Glutamatergic neuron (in vitro differentiated cells): ENCODE results near the gene GPR132. TPM values are rescaled to one million over a fixed set of nuclear protein-coding genes. Genes with fewer than 3 reads are reported as not detected.
A peak's percentile ranks its signal among the peaks of the same experiment; 100 is the strongest.
"Not testable (repeated sequence)": the region's sequence is repeated elsewhere in the genome, so short reads cannot be mapped to it uniquely, and the experiment has no call there.

Experiments used
- DNase-seq: peaks from one replicate; pipeline ENCODE4 v3.0.0; 2022
- H3K27ac Mint-ChIP-seq: one replicate; pipeline ENCODE4 v1.8.0; 2020; ENCODE audit warnings: mild to moderate bottlenecking, mixed read lengths, inconsistent platforms; ENCODE audit not compliant: unreplicated experiment
- H3K27me3 Mint-ChIP-seq: one replicate; pipeline ENCODE4 v1.8.0; 2020; ENCODE audit warnings: mild to moderate bottlenecking, moderate library complexity, mixed read lengths, inconsistent platforms; ENCODE audit not compliant: unreplicated experiment
- H3K36me3 Mint-ChIP-seq: one replicate; pipeline ENCODE4 v1.8.0; 2020; ENCODE audit warnings: mild to moderate bottlenecking, mixed read lengths, inconsistent platforms; ENCODE audit not compliant: unreplicated experiment
- H3K4me1 Mint-ChIP-seq: one replicate; pipeline ENCODE4 v1.8.0; 2020; ENCODE audit warnings: mild to moderate bottlenecking, low read depth, mixed read lengths, inconsistent platforms; ENCODE audit not compliant: unreplicated experiment
- H3K4me3 Mint-ChIP-seq: one replicate; pipeline ENCODE4 v1.8.0; 2020; ENCODE audit warnings: mild to moderate bottlenecking, mixed read lengths, inconsistent platforms; ENCODE audit not compliant: unreplicated experiment
- H3K9me3 Mint-ChIP-seq: one replicate; pipeline ENCODE4 v1.8.0; 2020; ENCODE audit warnings: mild to moderate bottlenecking, moderate library complexity, mixed read lengths, inconsistent platforms; ENCODE audit not compliant: unreplicated experiment
- CTCF ChIP-seq: fragments of 200-600 bp; sonication (generic); IDR thresholded peaks from one replicate; pipeline ENCODE4 v1.5.0; 2021; ENCODE audit not compliant: partially characterized antibody, unreplicated experiment
- long read RNA-seq: library from polyadenylated mRNA; unstranded; transcript quantifications from one replicate; pipeline ENCODE4 v2.0.0, GENCODE V29; 2020; ENCODE audit not compliant: unreplicated experiment
- total RNA-seq: library from RNA; stranded (reverse); fragmentation: NEBNext Ultra II Directional; extraction: Animal tissue kit (Norgen Biotek cat#: 25700); gene quantifications from one replicate; pipeline ENCODE4 v1.2.1, GENCODE V29; 2021; ENCODE audit not compliant: unreplicated experiment

Gene GPR132
- total RNA-seq, result not detected
- long read RNA-seq, result 0 reads

DNA sequence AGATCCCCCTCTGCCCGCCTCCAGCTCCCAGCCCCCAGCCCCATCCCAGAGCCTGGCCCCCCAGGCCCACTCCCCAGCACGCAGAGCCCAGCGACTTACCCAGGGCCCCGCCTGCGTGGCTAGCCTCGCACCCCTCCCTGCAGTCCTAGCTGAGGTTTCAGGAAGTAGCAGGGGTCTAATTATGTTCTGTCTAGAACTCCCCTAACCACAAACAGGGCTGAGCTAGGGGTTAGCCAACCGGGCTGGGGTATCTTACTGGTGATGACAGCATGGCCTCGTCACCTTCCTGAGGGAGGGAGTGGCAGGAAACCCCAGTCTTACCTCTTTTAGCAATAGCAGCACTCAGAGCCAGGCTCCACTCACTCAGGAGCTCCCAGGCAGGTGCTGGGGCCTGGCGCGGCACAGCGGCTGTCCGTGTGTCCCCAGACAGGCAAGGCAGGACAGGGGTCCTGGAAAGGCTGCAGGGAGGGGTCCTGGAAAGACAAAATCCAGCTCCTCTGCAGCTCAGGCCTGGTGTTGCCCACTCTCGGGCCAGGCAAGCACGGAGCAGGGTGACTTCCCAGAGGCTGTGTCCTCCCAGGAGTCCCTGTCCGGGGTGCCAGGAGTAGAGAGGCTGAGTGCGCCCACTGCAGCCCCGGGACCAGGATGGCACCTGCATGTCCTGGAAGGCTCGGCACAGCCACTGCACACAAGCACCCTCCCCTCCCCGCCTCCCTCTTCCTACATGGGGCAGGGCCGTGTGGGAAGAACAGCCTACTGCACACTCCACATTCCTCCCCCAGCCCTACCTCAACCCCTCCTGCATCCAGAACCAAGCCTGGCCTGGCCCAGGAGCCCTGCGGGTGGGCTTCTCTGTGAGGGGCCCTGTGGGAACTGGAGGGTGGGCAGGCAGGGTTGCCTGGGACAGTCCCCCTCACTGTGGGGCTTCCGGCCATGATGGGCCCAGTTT lies at the start of gene GPR132:
Gene GPR132, minus strand, starts transcription at position 151 of the 949 bp plus-strand sequence. CDS start 10,010 bp downstream, outside the sequence.
- peak within 1 kb of the TSS; percentile 43 for H3K27ac Mint-ChIP-seq
- no peak for TF ChIP-seq CTCF
- H3K9me3 Mint-ChIP-seq, result peaks cover 9% of the 10 kb centered on the region
- no peak within 1 kb of the TSS for H3K4me3 Mint-ChIP-seq
- H3K4me1 Mint-ChIP-seq, result peaks cover 3% of the 10 kb centered on the region
- H3K27me3 Mint-ChIP-seq, result peaks cover 5% of the 10 kb centered on the region
- DNase-seq, result no peak
- no peaks in the 10 kb centered on the region for H3K36me3 Mint-ChIP-seq

DNA sequence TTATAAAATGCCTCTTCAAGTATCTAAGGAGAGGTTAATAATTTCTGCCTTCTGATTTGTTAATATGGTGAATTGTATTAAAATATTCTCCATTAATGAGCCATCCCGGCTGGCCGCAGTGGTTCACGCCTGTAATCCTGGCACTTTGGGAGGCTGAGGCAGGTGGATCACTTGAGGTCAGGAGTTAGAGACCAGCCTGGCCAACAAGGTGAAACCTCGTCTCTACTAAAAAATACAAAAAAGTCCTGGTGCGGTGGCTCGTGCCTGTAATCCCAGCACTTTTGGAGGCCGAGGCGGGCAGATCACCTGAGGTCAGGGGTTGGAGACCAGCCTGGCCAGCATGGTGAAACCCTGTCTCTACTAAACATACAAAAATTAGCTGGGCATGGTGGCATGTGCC lies 44.0 kb upstream of the GPR132 start:
- H3K27ac Mint-ChIP-seq, H3K4me1 Mint-ChIP-seq, DNase-seq, H3K4me3 Mint-ChIP-seq, H3K27me3 Mint-ChIP-seq, H3K9me3 Mint-ChIP-seq: not testable (repeated sequence)
- peaks cover 12% of the 10 kb centered on the region for H3K36me3 Mint-ChIP-seq

DNA sequence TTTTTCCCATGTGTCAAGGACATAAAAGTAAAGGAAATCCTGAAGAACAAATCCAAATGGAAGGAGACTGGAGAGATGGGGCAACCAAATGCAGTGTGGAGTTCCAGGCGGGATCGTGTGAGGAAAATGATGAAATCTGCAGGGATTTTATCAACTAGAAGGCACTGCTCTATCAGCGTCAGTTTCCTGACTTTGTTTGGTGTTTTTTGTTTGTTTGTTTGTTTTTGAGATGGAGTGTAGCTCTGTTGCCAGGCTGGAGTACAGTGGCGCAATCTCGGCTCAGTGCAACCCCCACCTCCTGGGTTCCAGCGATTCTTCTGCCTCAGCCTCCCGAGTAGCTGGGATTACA lies 43.3 kb upstream of the GPR132 start:
- no peak for TF ChIP-seq CTCF
- H3K27me3 Mint-ChIP-seq, result peaks cover 4% of the 10 kb centered on the region
- DNase-seq, result no peak
- H3K4me3 Mint-ChIP-seq, result no peak overlapping the region
- no peaks in the 10 kb centered on the region for H3K4me1 Mint-ChIP-seq
- no peak overlapping the region for H3K27ac Mint-ChIP-seq
- H3K9me3 Mint-ChIP-seq, result peaks cover 12% of the 10 kb centered on the region
- H3K36me3 Mint-ChIP-seq, result peaks cover 20% of the 10 kb centered on the region

DNA sequence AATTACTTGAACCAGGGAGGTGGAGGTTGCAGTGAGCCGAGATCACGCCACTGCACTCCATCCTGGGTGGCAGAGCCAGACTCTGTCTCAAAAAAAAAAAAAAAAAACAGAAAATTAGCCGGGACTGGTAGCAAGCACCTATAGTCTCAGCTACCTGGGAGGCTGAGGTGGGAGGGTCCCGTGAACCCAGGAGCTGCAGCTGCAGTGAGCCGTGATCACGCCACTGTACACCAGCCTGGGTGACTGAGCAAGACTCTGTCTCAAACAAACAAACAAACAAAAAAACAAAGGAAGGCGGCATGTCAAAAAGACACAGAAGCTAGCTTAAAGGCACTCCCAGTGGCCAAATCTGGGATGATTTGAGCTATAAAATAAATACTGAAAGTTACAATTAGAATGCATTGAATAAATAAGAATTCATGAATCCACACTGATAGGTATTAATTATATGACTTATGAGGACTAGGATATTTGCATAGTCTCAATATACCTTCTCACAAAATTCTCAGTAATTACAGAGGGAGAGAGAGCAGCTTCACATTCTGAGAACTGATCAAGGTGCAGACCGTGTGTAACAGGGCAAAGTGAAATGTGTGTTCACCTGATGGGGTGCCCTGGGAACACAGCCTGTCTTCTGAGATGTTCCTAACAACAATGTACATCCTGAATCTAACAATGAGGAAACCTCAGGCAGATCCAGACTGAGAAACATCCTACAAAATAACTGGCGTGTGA lies 42.7 kb upstream of the GPR132 start:
- H3K27me3 Mint-ChIP-seq, result peaks cover 4% of the 10 kb centered on the region
- no peak overlapping the region for H3K4me3 Mint-ChIP-seq
- H3K4me1 Mint-ChIP-seq, result no peaks in the 10 kb centered on the region
- H3K27ac Mint-ChIP-seq, result no peak overlapping the region
- H3K9me3 Mint-ChIP-seq, result peaks cover 13% of the 10 kb centered on the region
- no peak for DNase-seq
- peaks cover 21% of the 10 kb centered on the region for H3K36me3 Mint-ChIP-seq
- TF ChIP-seq CTCF, result no peak

- Mint-ChIP-seq H3K27ac (no peak overlapping the region), H3K27me3 (peaks cover 4% of the 10 kb centered on the region), H3K4me1 (no peaks in the 10 kb centered on the region)
Observed at GRCh38 chr14:105107351-105107750, 42.1 kb upstream of the GPR132 start.

More at GRCh38 chr14:105107351-105107750, 42.1 kb upstream of the GPR132 start:
- H3K9me3 Mint-ChIP-seq, result peaks cover 13% of the 10 kb centered on the region
- no peak for TF ChIP-seq CTCF
- H3K4me3 Mint-ChIP-seq, result no peak overlapping the region
- DNase-seq, result no peak
- H3K36me3 Mint-ChIP-seq, result peaks cover 21% of the 10 kb centered on the region
